HCT116 (cell line): ENCODE data around the gene RNF222. TPM values are rescaled to one million over a fixed set of nuclear protein-coding genes. Genes with fewer than 3 reads are reported as not detected.

Source experiments
- ATAC-seq: fragments of 200-7000 bp; cut with Tn5 transposase; 2 replicates; pipeline ENCODE4 v1.9.1; 2020; ENCODE audit warnings: mild to moderate bottlenecking, moderate library complexity
- BruUV-seq: library from RNA; stranded (reverse); fragments of 400-500 nt; replicated peaks from 2 replicates; lab custom pipeline; 2021; lab: Mats Ljungman, UMichigan
- CTCF ChIA-PET: fragments of 300-600 bp; sonication (Branson Sonifier 250); formaldehyde crosslinking; loops from one replicate; lab custom pipeline; 2021; ENCODE audit warnings: antibody characterized with exemption; lab: Charles Lee
- POLR2A ChIA-PET: fragments of 300-600, 350-600 bp; sonication (Branson Sonifier 250); formaldehyde crosslinking; loops from one replicate; lab custom pipeline; 2021; ENCODE audit warnings: antibody characterized with exemption; lab: Charles Lee
- RAD21 ChIA-PET, 2 experiments: fragments of 300-600 bp; sonication (Branson Sonifier 250); formaldehyde crosslinking; loops; one replicate each; lab custom pipeline; 2023; ENCODE audit warnings: low total read pairs in 2 of 2; ENCODE audit not compliant: uncharacterized antibody in 2 of 2, unreplicated experiment in 2 of 2, low non-redundant PET in 1 of 2; lab: Charles Lee
- DNase-seq: peaks from one replicate; pipeline ENCODE4 v3.0.0-alpha.2; 2010; ENCODE audit warnings: low read depth, low spot score
- H2AFZ ChIP-seq: fragments of 200-600 bp; shearing (Covaris generic), sonication (generic); 2 replicates; pipeline ENCODE4 v1.6.1; 2017; ENCODE audit warnings: low read depth, mixed run types, mixed read lengths, antibody characterized with exemption, low read length; ENCODE audit not compliant: poor library complexity, severe bottlenecking
- H3K27ac ChIP-seq: 2 replicates; pipeline ENCODE4 v1.5.1; 2012; ENCODE audit warnings: low read depth, low read length
- H3K27me3 ChIP-seq: fragments of 200-600 bp; sonication (generic); 2 replicates; pipeline ENCODE4 v1.6.1; 2016; ENCODE audit warnings: mixed run types, low read length, mixed read lengths; ENCODE audit not compliant: insufficient read depth
- H3K36me3 ChIP-seq, 2 experiments: fragments of 200-500 bp in 1 of 2; fragments of 200-600 bp in 1 of 2; sonication (Bioruptor generic) in 1 of 2; sonication (generic) in 1 of 2; 2 replicates each; pipeline versions ENCODE4 v1.5.1 to v1.6.1; 2014 to 2016; ENCODE audit warnings: low read length in 2 of 2, inconsistent platforms in 1 of 2, mixed read lengths in 1 of 2, mixed run types in 1 of 2; ENCODE audit not compliant: insufficient read depth in 2 of 2, control insufficient read depth in 1 of 2
- H3K4me1 ChIP-seq, 2 experiments: fragments of 200-600 bp in 1 of 2; sonication (generic) in 1 of 2; 2 replicates each; pipeline versions ENCODE4 v1.5.1 to v1.6.1; 2012 to 2017; ENCODE audit warnings: low read length in 2 of 2, inconsistent platforms in 1 of 2, mild to moderate bottlenecking in 1 of 2, mixed read lengths in 1 of 2, mixed run types in 1 of 2, moderate library complexity in 1 of 2; ENCODE audit not compliant: insufficient read depth in 2 of 2, control insufficient read depth in 1 of 2
- H3K4me2 ChIP-seq: fragments of 200-600 bp; sonication (generic); 2 replicates; pipeline ENCODE4 v1.6.1; 2017; ENCODE audit warnings: mixed run types, low read length, mixed read lengths
- H3K4me3 ChIP-seq, 2 experiments: fragments of 200-600 bp in 1 of 2; sonication (generic) in 1 of 2; replicated peaks in 1 of 2; 2 replicates each; pipeline ENCODE4 v1.5.1; 2011 to 2016; ENCODE audit warnings: low read length in 2 of 2, control low read depth in 1 of 2, low read depth in 1 of 2, mild to moderate bottlenecking in 1 of 2, mixed read lengths in 1 of 2, mixed run types in 1 of 2
- H3K79me2 ChIP-seq: fragments of 200-600 bp; sonication (generic); 2 replicates; pipeline ENCODE4 v1.6.1; 2017; ENCODE audit warnings: mild to moderate bottlenecking, mixed run types, low read length, moderate library complexity, mixed read lengths; ENCODE audit not compliant: insufficient read depth
- H3K9ac ChIP-seq: fragments of 200-600 bp; sonication (generic); 2 replicates; pipeline ENCODE4 v1.6.1; 2016; ENCODE audit warnings: low read length, mixed read lengths
- H3K9me2 ChIP-seq: fragments of 200-600 bp; sonication (generic), shearing (Covaris generic); 2 replicates; pipeline ENCODE4 v1.6.1; 2017; ENCODE audit warnings: mixed run types, mild to moderate bottlenecking, moderate library complexity; ENCODE audit not compliant: insufficient read depth
- H3K9me3 ChIP-seq, 2 experiments: fragments of 200-500 bp in 1 of 2; fragments of 200-600 bp in 1 of 2; sonication (Bioruptor generic) in 1 of 2; sonication (generic) in 1 of 2; 2 replicates each; pipeline ENCODE4 v1.6.1; 2014 to 2017; ENCODE audit warnings: low read length in 2 of 2, mixed read lengths in 2 of 2, inconsistent platforms in 1 of 2, low read depth in 1 of 2, mild to moderate bottlenecking in 1 of 2, mixed run types in 1 of 2, moderate library complexity in 1 of 2; ENCODE audit not compliant: control insufficient read depth in 1 of 2, insufficient read depth in 1 of 2
- H4K20me1 ChIP-seq: fragments of 200-600 bp; sonication (generic), shearing (Covaris generic); 2 replicates; pipeline ENCODE4 v1.6.1; 2017; ENCODE audit warnings: mixed run types, mild to moderate bottlenecking, moderate library complexity; ENCODE audit not compliant: insufficient read depth
- CBX3 ChIP-seq: IDR thresholded peaks from 2 replicates; pipeline ENCODE4 v1.6.1; 2012; ENCODE audit warnings: low read depth
- CEBPB ChIP-seq: IDR thresholded peaks from 2 replicates; pipeline ENCODE4 v1.6.1; 2012; ENCODE audit warnings: low read depth
- EGR1 ChIP-seq: IDR thresholded peaks from 2 replicates; pipeline ENCODE4 v1.6.1; 2012; ENCODE audit warnings: low read depth
- EZH2 ChIP-seq: fragments of 200-600 bp; sonication (generic); IDR thresholded peaks from 2 replicates; pipeline ENCODE4 v1.6.1; 2017; ENCODE audit warnings: antibody characterized with exemption, mixed run types
- EZH2phosphoT487 ChIP-seq: fragments of 200-600 bp; IDR thresholded peaks from 2 replicates; pipeline ENCODE4 v1.6.1; 2018; ENCODE audit warnings: antibody characterized with exemption, borderline replicate concordance
- JUND ChIP-seq: IDR thresholded peaks from 2 replicates; pipeline ENCODE4 v1.6.1; 2012
- POLR2AphosphoS5 ChIP-seq: IDR thresholded peaks from 2 replicates; pipeline ENCODE4 v1.6.1; 2011; ENCODE audit warnings: mild to moderate bottlenecking, low read depth, low read length, moderate library complexity
- RAD21 ChIP-seq: IDR thresholded peaks from 2 replicates; pipeline ENCODE4 v1.6.1; 2012; ENCODE audit warnings: low read depth, mild to moderate bottlenecking
- SP1 ChIP-seq: IDR thresholded peaks from 2 replicates; pipeline ENCODE4 v1.6.1; 2012; ENCODE audit warnings: low read depth
- TCF7L2 ChIP-seq: IDR thresholded peaks from 2 replicates; pipeline ENCODE4 v1.7.0; 2011; ENCODE audit warnings: borderline replicate concordance, inconsistent platforms; ENCODE audit not compliant: insufficient read depth, insufficient read length; ENCODE audit errors: extremely low read depth
- YY1 ChIP-seq: IDR thresholded peaks from 2 replicates; pipeline ENCODE4 v1.6.1; 2011; ENCODE audit warnings: low read length, low read depth, moderate library complexity, mild to moderate bottlenecking; ENCODE audit not compliant: insufficient replicate concordance; ENCODE audit errors: extremely low read depth
- ZFX ChIP-seq: fragments of 450-650 bp; IDR thresholded peaks from 2 replicates; pipeline ENCODE4 v1.6.1; 2017
- ZNF274 ChIP-seq: fragments of 200-500 bp; sonication (Bioruptor generic); IDR thresholded peaks from 2 replicates; pipeline ENCODE4 v1.6.1; 2014; ENCODE audit warnings: mild to moderate bottlenecking, low read depth, low read length, inconsistent platforms
- intact Hi-C: fragments of 100-400 bp; cut with micrococcal nuclease; formaldehyde crosslinking; loops from 2 replicates; pipeline ENCODE4 v1.10.0; 2022
- total RNA-seq: library from RNA; stranded (reverse); gene quantifications from one replicate; pipeline ENCODE4 v1.2.1, GENCODE V29; 2021; ENCODE audit not compliant: unreplicated experiment
- TF ChIP-seq, protein P1 (sequence below): IDR thresholded peaks from 2 replicates; pipeline ENCODE4 v1.6.1; 2011; ENCODE audit warnings: mild to moderate bottlenecking, low read length, moderate library complexity; ENCODE audit not compliant: insufficient replicate concordance; ENCODE audit errors: extremely low read depth
- TF ChIP-seq, protein P2 (sequence below): IDR thresholded peaks from 2 replicates; pipeline ENCODE4 v1.6.1; 2012
- TF ChIP-seq, protein P3 (sequence below): IDR thresholded peaks from 2 replicates; pipeline ENCODE4 v1.6.1; 2012
- TF ChIP-seq, protein P4 (sequence below), 3 experiments: fragments of 200-600 bp in 1 of 3; sonication (generic) in 1 of 3; IDR thresholded peaks in 2 of 3; conservative IDR thresholded peaks in 1 of 3; 2 replicates each; pipeline ENCODE4 v1.5.1; 2012 to 2017; ENCODE audit warnings: low read depth in 2 of 3, low read length in 2 of 3, antibody characterized with exemption in 1 of 3, borderline replicate concordance in 1 of 3, control low read depth in 1 of 3, mild to moderate bottlenecking in 1 of 3, mixed read lengths in 1 of 3, mixed run types in 1 of 3, moderate library complexity in 1 of 3; ENCODE audit not compliant: insufficient read depth in 1 of 3

The RNF222 gene
- total RNA-seq, 1 experiment from 2014 or later, result not detected

DNA sequence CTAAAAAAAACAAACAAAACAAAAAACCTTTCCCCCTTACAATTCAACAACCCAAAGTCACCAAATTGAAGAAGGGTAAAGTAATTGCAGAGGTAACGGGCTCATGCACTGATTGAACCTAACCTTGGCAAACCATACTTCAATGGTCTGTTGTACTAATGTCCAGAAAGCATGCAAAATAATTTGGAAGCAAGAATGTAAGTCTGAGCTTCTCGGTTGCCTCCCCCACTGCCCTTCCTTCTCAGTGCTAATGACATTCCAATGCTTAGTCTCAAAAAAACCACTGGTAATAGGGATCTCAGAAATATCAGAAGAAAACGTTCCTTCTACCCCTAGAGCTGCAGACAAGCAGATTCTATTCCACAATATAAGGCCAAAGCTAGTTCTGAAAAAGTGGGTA, 36.9 kb downstream of the RNF222 start:
- CTCF ChIA-PET, result interaction anchor here (1.0 kb wide), 1 partner anchor 300 kb away, joined by 3 read pairs; no protein-coding TSS in a partner anchor
- Histone ChIP-seq H3K4me2 (no peak overlapping the region), H3K9ac (no peak overlapping the region), H3K4me1 (peaks cover 0 to 8% of the 10 kb centered on the region in 2 experiments; a peak in 1 of 4 replicates), H3K9me3 (no peaks in the 10 kb centered on the region), H3K4me3 (no peak overlapping the region), H3K27me3 (no peaks in the 10 kb centered on the region), H3K36me3 (no peaks in the 10 kb centered on the region), H3K9me2 (no peaks in the 10 kb centered on the region), H3K27ac (no peak overlapping the region), H4K20me1 (no peaks in the 10 kb centered on the region), H3K79me2 (no peaks in the 10 kb centered on the region), H2AFZ (no peak overlapping the region)
- POLR2A ChIA-PET, result interaction anchor here (1.5 kb wide), 1 partner anchor 16 kb away, joined by 4 read pairs; the partner anchor contains the start of gene KRABD2
- TF ChIP-seq JUND (no peak), YY1 (no peak), EZH2phosphoT487 (no peak), ZNF274 (no peak), EZH2 (no peak), ZFX (no peak), SP1 (no peak), RAD21 (no peak), POLR2AphosphoS5 (no peak), CEBPB (no peak), EGR1 (no peak), TCF7L2 (no peak), CBX3 (no peak)
- TF ChIP-seq, protein P1, sequence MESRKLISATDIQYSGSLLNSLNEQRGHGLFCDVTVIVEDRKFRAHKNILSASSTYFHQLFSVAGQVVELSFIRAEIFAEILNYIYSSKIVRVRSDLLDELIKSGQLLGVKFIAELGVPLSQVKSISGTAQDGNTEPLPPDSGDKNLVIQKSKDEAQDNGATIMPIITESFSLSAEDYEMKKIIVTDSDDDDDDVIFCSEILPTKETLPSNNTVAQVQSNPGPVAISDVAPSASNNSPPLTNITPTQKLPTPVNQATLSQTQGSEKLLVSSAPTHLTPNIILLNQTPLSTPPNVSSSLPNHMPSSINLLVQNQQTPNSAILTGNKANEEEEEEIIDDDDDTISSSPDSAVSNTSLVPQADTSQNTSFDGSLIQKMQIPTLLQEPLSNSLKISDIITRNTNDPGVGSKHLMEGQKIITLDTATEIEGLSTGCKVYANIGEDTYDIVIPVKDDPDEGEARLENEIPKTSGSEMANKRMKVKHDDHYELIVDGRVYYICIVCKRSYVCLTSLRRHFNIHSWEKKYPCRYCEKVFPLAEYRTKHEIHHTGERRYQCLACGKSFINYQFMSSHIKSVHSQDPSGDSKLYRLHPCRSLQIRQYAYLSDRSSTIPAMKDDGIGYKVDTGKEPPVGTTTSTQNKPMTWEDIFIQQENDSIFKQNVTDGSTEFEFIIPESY, result no peak
- TF ChIP-seq, protein P2, sequence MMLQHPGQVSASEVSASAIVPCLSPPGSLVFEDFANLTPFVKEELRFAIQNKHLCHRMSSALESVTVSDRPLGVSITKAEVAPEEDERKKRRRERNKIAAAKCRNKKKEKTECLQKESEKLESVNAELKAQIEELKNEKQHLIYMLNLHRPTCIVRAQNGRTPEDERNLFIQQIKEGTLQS, result no peak
- TF ChIP-seq, protein P3, sequence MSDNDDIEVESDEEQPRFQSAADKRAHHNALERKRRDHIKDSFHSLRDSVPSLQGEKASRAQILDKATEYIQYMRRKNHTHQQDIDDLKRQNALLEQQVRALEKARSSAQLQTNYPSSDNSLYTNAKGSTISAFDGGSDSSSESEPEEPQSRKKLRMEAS, result no peak
- TF ChIP-seq, protein P4, sequence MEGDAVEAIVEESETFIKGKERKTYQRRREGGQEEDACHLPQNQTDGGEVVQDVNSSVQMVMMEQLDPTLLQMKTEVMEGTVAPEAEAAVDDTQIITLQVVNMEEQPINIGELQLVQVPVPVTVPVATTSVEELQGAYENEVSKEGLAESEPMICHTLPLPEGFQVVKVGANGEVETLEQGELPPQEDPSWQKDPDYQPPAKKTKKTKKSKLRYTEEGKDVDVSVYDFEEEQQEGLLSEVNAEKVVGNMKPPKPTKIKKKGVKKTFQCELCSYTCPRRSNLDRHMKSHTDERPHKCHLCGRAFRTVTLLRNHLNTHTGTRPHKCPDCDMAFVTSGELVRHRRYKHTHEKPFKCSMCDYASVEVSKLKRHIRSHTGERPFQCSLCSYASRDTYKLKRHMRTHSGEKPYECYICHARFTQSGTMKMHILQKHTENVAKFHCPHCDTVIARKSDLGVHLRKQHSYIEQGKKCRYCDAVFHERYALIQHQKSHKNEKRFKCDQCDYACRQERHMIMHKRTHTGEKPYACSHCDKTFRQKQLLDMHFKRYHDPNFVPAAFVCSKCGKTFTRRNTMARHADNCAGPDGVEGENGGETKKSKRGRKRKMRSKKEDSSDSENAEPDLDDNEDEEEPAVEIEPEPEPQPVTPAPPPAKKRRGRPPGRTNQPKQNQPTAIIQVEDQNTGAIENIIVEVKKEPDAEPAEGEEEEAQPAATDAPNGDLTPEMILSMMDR (IDR thresholded peaks at IDR 0.05 in 2 of 3, conservative IDR thresholded peaks at IDR 0.05 in 1 of 3; ENCODE audit: borderline replicate concordance in 1 of 3, insufficient read depth in 1 of 3, low read depth in 2 of 3, low read length in 2 of 3), result no peak
- RAD21 ChIA-PET, result no interaction called here
- DNase-seq (no peak), ATAC-seq (no peak)
- intact Hi-C loops, result no loop called here
- BruUV-seq, result no TSS peak
